NCI-H128 (cell line): ENCODE results near the gene GCA.

Experiments used
- DNase-seq: peaks from one replicate; lab custom pipeline; 2025; ENCODE audit not compliant: unreplicated experiment; lab: John Stamatoyannopoulos, UW

GCA gene

GRCh38 chr2:162327806-162328205, 16.1 kb upstream of the GCA start:
- DNase-seq = no peak

GRCh38 chr2:162328424-162329157, 15.3 kb upstream of the GCA start:
- DNase-seq = no peak

GRCh38 chr2:162330881-162331280, 13.1 kb upstream of the GCA start:
- DNase-seq = no peak

- DNase-seq = no peak
These were observed 10.0 kb upstream of the GCA start for GRCh38 chr2:162333968-162334367.

- DNase-seq = no peak
These were observed 6.1 kb upstream of the GCA start for GRCh38 chr2:162337868-162338267.

- DNase-seq = no peak
These were observed 3.1 kb upstream of the GCA start for GRCh38 chr2:162340822-162341221.

- no peak for DNase-seq
These were observed 1.6 kb upstream of the GCA start for GRCh38 chr2:162342321-162342720.

- DNase-seq = no peak
These were observed 1.1 kb upstream of the GCA start for GRCh38 chr2:162342841-162343240.

GRCh38 chr2:162343492-162343823, 474 bp upstream of the GCA start:
- no peak for DNase-seq

GRCh38 chr2:162344617-162344950, 652 bp downstream of the GCA start:
- no peak for DNase-seq

- no peak for DNase-seq
These were observed 21.5 kb downstream of the GCA start for GRCh38 chr2:162365392-162365791.

- DNase-seq = no peak
These were observed 24.6 kb downstream of the GCA start for GRCh38 chr2:162368494-162368893.

- DNase-seq = no peak
These were observed 25.6 kb downstream of the GCA start for GRCh38 chr2:162369551-162369950.

GRCh38 chr2:162370931-162371330, 27.0 kb downstream of the GCA start:
- DNase-seq = no peak

- DNase-seq = no peak
These were observed 28.9 kb downstream of the GCA start for GRCh38 chr2:162372818-162373217.

GRCh38 chr2:162379719-162380580, 36.0 kb downstream of the GCA start:
- DNase-seq = no peak

- DNase-seq = no peak
These were observed 37.9 kb downstream of the GCA start for GRCh38 chr2:162381851-162382250.

GRCh38 chr2:162382278-162382677, 38.3 kb downstream of the GCA start:
- no peak for DNase-seq

GRCh38 chr2:162385536-162385935, 41.6 kb downstream of the GCA start:
- DNase-seq = no peak

GRCh38 chr2:162390801-162391200, 46.9 kb downstream of the GCA start:
- DNase-seq = no peak

GRCh38 chr2:162400336-162400735, 56.4 kb downstream of the GCA start:
- no peak for DNase-seq

- no peak for DNase-seq
These were observed 57.9 kb downstream of the GCA start for GRCh38 chr2:162401871-162402270.

- DNase-seq = no peak
These were observed 60.0 kb downstream of the GCA start for GRCh38 chr2:162403884-162404283.
